ENCODE measurements around the gene NOX5.
A peak's percentile ranks its signal among the peaks of the same experiment; 100 is the strongest.

The NOX5 gene

DNA sequence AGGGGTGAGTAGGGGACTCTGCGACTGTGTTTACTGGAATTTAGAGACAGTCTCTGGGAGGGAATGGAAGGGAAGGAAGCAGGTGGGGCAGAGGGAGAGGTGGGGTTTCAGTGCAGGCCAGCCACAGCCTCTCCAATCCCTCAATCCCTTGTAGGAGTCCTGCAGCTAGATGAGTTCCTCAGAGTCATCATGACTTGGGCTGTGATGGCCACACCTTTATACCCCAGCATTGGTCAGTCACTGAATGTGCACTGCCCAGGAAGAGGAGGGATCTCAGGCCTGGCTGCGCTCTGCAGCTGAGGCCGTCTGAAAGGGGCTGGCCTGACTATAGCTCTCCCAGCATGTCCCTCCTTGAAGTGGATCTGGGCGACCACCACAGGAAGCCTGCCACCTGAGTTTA, 78.6 kb downstream of the NOX5 start:
- H3K4me3 ChIP-seq: no peak overlapping the region
- H3K4me2 ChIP-seq: no peak overlapping the region
- TF ChIP-seq Cebpa-rat (IDR thresholded peaks at IDR 0.05): no peak
- no peaks in the 10 kb centered on the region for H3K27me3 ChIP-seq
- no peak overlapping the region for H3K9ac ChIP-seq
- peaks cover 6 to 35% (median 18%) of the 10 kb centered on the region in 10 experiments; a peak in 19 of 20 replicates for H3K4me1 ChIP-seq
- H3K36me3 ChIP-seq: no peaks in the 10 kb centered on the region
- no peaks in the 10 kb centered on the region for H3K9me3 ChIP-seq (replicated peaks in 1 of 11)
- no peaks in the 10 kb centered on the region for H4K20me1 ChIP-seq
- no peak overlapping the region for H3K27ac ChIP-seq

DNA sequence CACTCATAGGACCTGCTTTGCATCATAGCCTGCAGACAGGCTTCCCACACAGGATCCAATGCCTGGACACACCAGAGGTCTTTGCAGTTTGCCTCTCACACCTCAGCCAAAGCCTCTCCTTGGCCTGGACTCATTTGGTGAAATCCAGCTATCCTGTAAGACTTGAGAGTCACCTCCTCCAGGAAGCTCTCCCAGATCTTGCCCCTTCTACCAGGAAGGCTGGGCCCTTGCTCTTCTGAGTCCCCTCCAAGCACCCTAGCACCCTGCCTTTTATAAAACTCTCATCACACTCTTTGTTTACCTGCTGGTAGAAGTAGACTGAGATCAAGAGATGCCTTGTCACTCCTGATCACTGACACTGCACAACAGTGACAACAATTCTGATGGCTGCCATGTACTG, 79.1 kb downstream of the NOX5 start:
- Histone ChIP-seq H3K9ac (no peak overlapping the region), H3K4me3 (no peak overlapping the region), H3K9me3 (replicated peaks in 1 of 11) (no peaks in the 10 kb centered on the region), H3K27me3 (no peaks in the 10 kb centered on the region), H3K27ac (no peak overlapping the region), H3K4me1 (peaks cover under 1 to 31% (median 13%) of the 10 kb centered on the region in 10 experiments; a peak in 17 of 20 replicates), H3K4me2 (no peak overlapping the region), H4K20me1 (no peaks in the 10 kb centered on the region), H3K36me3 (no peaks in the 10 kb centered on the region)
- no peak for TF ChIP-seq Cebpa-rat (IDR thresholded peaks at IDR 0.05)

DNA sequence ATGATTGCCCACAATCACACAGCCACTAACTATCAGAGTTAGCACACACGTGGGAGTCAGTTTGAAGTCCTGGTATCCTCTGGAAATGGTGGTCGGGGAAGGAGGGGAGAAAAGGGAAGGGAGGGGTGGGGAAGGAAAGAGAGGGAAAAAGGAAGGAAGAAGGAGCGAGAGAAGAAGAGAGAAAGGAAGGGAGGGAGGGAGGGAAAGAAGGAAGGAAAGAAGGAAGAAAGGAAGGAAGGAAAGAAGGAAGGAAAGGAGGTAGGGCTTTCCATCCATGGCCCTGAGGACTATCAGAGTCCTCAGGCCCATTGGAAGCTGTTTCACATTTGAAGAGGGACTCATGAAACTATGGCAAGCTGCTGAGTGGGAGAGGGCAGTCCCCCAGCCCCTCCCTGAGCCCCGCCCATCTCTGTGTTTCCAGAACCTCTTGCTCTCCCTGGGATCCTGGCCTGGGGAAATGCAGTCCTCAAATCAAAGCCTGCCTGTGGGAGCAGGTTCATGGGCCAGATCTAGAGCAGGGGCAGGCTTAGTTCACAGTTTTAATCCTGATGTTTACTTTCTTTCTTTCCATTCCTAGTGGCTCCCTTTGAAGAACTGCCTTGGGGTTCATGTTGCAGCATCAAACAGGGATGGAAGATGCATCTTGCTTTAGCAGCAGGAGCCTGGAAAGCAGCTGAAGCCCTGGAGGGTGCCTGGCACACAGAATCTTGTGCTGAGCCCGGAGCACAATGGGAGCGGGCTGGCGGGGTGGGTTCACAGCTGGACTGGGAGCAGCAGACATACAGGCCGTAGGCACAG, 79.8 kb downstream of the NOX5 start:
- no peaks in the 10 kb centered on the region for H3K27me3 ChIP-seq
- no peak overlapping the region for H3K27ac ChIP-seq
- H3K9ac ChIP-seq: no peak overlapping the region
- H4K20me1 ChIP-seq: no peaks in the 10 kb centered on the region
- H3K4me2 ChIP-seq: no peak overlapping the region
- H3K36me3 ChIP-seq: no peaks in the 10 kb centered on the region
- peaks cover 0 to 24% (median 8%) of the 10 kb centered on the region in 10 experiments; a peak in 7 of 20 replicates for H3K4me1 ChIP-seq
- no peaks in the 10 kb centered on the region for H3K9me3 ChIP-seq (replicated peaks in 1 of 11)
- H3K4me3 ChIP-seq: no peak overlapping the region
- no peak for TF ChIP-seq Cebpa-rat (IDR thresholded peaks at IDR 0.05)

DNA sequence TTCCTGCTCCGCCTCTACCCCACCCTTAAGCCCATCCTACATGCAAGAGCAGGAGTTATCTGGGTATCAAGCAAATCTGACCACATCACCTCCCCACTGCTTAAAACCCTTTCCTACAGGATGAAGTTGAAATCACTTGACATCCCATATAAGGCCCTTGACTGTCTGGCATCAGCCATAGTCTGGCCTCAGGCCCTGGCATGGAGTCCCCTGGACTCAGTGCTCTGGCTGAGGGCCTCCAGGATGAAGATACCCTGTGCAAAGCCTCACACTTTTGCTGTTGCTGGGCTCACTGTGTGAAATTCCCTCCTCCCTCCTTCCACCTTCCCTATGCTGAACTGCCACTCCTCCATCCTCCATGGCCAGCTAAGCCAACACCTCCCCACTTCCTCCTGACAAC, 80.8 kb downstream of the NOX5 start:
- no peaks in the 10 kb centered on the region for H3K36me3 ChIP-seq
- no peak overlapping the region for H3K4me3 ChIP-seq
- no peaks in the 10 kb centered on the region for H3K9me3 ChIP-seq (replicated peaks in 1 of 11)
- H4K20me1 ChIP-seq: no peaks in the 10 kb centered on the region
- H3K4me1 ChIP-seq: peaks cover 0 to 14% (median 3%) of the 10 kb centered on the region in 10 experiments; a peak in 7 of 20 replicates
- no peak overlapping the region for H3K27ac ChIP-seq
- no peaks in the 10 kb centered on the region for H3K27me3 ChIP-seq
- no peak for TF ChIP-seq Cebpa-rat (IDR thresholded peaks at IDR 0.05)
- H3K4me2 ChIP-seq: no peak overlapping the region; a peak in 2 of 22 replicates
- no peak overlapping the region for H3K9ac ChIP-seq

DNA sequence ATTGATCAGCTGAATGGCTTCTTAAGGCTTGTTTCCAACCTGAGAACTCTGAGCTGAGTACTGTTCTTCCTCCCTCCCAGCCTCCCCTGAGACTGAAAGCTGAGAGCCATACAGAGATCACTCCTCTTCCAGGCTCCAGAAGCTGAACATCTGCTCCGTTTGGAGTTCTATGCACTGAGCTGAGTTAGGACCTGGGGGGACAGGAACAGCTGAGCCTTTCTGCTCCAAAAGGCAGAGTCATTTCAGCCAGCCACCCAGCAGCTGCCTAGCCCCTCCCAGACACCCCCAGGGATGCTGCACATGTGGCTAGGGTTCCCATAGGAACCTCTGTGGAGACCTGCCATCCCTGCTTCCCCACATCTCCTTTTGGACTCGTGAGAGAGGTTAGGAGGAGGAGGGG, 81.7 kb downstream of the NOX5 start:
- Histone ChIP-seq H3K27me3 (no peaks in the 10 kb centered on the region), H3K4me2 (peak overlapping the region in 3 of 11 experiments; percentile 22 to 25 (median 22); a peak in 2 of 22 replicates), H3K9me3 (replicated peaks in 1 of 11) (no peaks in the 10 kb centered on the region), H3K4me3 (no peak overlapping the region), H3K36me3 (no peaks in the 10 kb centered on the region), H3K9ac (no peak overlapping the region), H4K20me1 (no peaks in the 10 kb centered on the region), H3K27ac (no peak overlapping the region), H3K4me1 (peaks cover 0 to 12% (median 3%) of the 10 kb centered on the region in 10 experiments; a peak in 4 of 20 replicates)
- no peak for TF ChIP-seq Cebpa-rat (IDR thresholded peaks at IDR 0.05)

DNA sequence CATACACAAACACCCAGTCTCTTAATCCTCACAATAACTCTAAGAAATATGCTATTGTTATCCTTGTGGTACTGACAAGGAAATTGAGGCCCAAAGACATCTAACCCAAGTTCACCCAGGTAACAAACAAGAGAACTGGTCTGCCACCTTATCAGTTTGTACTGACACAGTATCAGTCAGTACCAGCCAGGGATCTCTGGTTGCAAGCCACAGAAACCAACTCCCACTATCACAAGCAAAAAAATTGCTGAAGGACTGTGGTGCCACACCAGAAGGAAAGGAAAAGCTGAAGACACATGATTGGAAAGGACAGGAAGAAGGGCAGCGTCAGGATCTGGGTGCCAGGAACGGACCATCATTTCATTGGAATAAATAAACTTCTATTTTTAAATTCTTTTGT, 82.1 kb downstream of the NOX5 start:
- Histone ChIP-seq H3K27me3 (no peaks in the 10 kb centered on the region), H3K4me1 (peaks cover 0 to 12% (median 3%) of the 10 kb centered on the region in 10 experiments; a peak in 4 of 20 replicates), H3K4me3 (no peak overlapping the region), H4K20me1 (no peaks in the 10 kb centered on the region), H3K9ac (no peak overlapping the region), H3K9me3 (replicated peaks in 1 of 11) (no peaks in the 10 kb centered on the region), H3K36me3 (no peaks in the 10 kb centered on the region), H3K4me2 (0 out of 22 replicates have a peak overlapping the region, but pooled peaks of 1 of the 11 experiments have one; percentile 25), H3K27ac (no peak overlapping the region)
- TF ChIP-seq Cebpa-rat (IDR thresholded peaks at IDR 0.05): no peak

DNA sequence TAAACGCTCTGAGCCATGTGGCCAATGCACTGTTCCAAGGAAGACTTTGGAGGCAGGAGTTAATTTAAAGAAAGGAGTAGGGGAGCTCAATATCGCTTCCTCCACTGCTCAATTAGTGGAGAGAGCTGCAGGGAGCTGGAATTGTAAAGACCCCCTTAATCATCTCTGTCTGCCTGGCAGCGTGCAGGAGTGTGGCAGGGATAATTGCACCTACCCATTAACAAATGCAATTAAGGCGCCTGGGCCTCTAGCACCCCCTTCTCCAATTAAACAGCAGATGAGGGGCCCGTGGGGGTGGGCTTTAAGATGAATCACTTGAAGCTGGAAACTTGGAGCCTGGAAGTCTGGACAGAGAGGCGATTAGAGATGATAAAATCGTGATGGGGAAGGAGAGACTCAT, 84.3 kb downstream of the NOX5 start:
- Histone ChIP-seq H3K4me3 (no peak overlapping the region), H3K9me3 (replicated peaks in 1 of 11) (no peaks in the 10 kb centered on the region; a peak in 1 of 22 replicates), H4K20me1 (no peaks in the 10 kb centered on the region), H3K9ac (no peak overlapping the region), H3K4me2 (no peak overlapping the region), H3K27ac (no peak overlapping the region), H3K4me1 (peaks cover 2 to 22% (median 10%) of the 10 kb centered on the region in 10 experiments), H3K36me3 (no peaks in the 10 kb centered on the region), H3K27me3 (no peaks in the 10 kb centered on the region)
- no peak for TF ChIP-seq Cebpa-rat (IDR thresholded peaks at IDR 0.05)

DNA sequence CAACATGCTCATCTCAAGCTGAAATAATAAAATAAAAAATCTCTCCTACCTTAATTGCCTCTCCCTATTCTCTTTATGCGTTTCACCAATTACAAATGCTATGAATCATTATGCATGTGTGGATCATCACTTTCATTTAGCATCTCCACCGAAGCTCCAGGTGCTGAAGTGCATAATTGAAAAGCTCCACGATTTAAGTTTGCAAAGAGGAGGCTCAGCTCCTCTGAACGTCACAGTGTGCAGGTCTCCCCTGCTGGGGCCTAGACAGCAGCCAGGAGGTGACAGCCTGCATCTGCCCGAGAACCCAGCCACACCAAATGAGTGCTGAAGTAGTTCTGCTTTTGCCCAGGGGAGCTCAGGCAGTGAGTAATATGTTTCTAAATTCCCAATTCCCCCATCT, 85.4 kb downstream of the NOX5 start:
- H3K4me3 ChIP-seq: no peak overlapping the region
- H4K20me1 ChIP-seq: no peaks in the 10 kb centered on the region
- H3K36me3 ChIP-seq: no peaks in the 10 kb centered on the region
- no peak for TF ChIP-seq Cebpa-rat (IDR thresholded peaks at IDR 0.05)
- no peaks in the 10 kb centered on the region for H3K27me3 ChIP-seq
- H3K9me3 ChIP-seq (replicated peaks in 1 of 11): no peaks in the 10 kb centered on the region; a peak in 1 of 22 replicates
- H3K27ac ChIP-seq: no peak overlapping the region
- H3K4me1 ChIP-seq: peaks cover 9 to 34% (median 22%) of the 10 kb centered on the region in 10 experiments
- no peak overlapping the region for H3K9ac ChIP-seq
- no peak overlapping the region for H3K4me2 ChIP-seq

DNA sequence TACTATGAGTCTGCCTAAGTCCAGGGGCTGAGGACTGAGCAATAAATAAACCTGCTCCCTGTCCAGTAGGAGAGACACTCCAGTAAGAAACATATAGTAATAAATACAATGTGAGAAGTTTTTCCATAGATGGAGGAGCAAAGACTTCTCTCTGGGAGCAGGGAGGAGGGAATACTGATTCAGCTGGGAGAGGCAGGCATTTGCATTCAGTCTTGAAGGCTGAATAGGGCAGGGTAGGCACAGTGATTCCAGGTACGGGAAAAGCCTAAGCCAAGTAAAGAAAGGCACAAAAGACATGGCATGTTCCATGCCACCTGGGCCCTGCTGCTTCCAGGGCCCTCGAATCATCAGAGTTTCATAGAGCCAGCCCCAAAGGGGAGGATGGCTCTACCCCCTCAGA, 86.3 kb downstream of the NOX5 start:
- Histone ChIP-seq H4K20me1 (no peaks in the 10 kb centered on the region), H3K27me3 (no peaks in the 10 kb centered on the region), H3K36me3 (no peaks in the 10 kb centered on the region), H3K4me2 (no peak overlapping the region), H3K9me3 (replicated peaks in 1 of 11) (no peaks in the 10 kb centered on the region; a peak in 1 of 22 replicates), H3K4me1 (peaks cover 9 to 35% (median 25%) of the 10 kb centered on the region in 10 experiments), H3K4me3 (no peak overlapping the region), H3K9ac (no peak overlapping the region), H3K27ac (no peak overlapping the region)
- TF ChIP-seq Cebpa-rat (IDR thresholded peaks at IDR 0.05): no peak
